ENCODE data around the gene KRT80.

KRT80 gene

DNA sequence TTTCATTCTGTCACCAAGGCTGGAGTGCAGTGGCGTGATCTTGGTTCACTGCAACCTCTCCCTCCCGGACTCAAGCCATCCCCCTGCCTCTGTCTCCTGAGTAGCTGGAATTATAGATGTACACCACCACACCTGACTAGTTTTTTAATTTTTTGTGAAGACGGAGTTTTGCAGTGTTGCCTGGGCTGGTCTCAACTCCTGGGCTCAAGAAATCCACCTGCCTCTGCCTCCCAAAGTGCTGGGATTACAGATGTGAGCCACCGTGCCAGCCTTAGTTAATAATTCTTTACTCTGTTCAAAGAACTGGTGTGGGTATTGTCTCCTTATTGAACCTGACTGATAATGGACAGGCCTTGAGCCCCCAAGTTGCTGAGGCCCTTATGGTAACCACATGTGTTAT lies 30.9 kb upstream of the KRT80 start:
- TF ChIP-seq, protein P1, sequence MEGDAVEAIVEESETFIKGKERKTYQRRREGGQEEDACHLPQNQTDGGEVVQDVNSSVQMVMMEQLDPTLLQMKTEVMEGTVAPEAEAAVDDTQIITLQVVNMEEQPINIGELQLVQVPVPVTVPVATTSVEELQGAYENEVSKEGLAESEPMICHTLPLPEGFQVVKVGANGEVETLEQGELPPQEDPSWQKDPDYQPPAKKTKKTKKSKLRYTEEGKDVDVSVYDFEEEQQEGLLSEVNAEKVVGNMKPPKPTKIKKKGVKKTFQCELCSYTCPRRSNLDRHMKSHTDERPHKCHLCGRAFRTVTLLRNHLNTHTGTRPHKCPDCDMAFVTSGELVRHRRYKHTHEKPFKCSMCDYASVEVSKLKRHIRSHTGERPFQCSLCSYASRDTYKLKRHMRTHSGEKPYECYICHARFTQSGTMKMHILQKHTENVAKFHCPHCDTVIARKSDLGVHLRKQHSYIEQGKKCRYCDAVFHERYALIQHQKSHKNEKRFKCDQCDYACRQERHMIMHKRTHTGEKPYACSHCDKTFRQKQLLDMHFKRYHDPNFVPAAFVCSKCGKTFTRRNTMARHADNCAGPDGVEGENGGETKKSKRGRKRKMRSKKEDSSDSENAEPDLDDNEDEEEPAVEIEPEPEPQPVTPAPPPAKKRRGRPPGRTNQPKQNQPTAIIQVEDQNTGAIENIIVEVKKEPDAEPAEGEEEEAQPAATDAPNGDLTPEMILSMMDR (conservative IDR thresholded peaks at IDR 0.05; ENCODE audit: control insufficient read depth, insufficient read depth, low read depth, low read length): no peak
- no peak overlapping the region for H3K4me3 ChIP-seq (ENCODE audit: control insufficient read depth, low read depth, low read length)
- DNase-seq (ENCODE audit: low read depth): no peak

DNA sequence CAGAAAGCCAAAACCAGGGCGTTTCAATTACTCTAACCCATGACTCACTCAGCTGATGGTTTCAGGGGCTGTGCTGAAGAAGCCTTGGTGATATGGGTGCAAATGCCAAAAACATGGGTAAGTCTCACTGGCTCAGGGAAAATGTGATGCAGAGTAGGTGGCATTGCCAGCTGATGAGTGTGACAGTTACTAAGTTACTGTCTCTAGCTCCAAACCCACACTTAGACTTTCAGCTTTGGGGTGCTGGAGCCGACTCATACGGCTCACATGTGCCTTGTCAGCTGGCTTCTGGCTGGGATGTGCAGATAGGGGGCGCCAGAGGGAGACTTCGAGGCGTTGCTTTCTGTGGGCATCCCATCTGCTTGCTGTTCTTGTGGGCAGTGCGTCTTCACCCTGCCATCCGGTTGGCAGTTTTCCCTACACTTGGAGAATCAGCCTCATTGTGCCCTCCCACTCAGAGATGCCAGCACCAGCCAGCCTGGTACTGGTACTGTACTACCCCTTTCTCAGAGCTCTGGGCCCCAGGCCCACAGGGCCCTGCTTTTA lies 30.2 kb upstream of the KRT80 start:
- DNase-seq (ENCODE audit: low read depth): peak; percentile 44
- TF ChIP-seq, protein P1 (conservative IDR thresholded peaks at IDR 0.05; ENCODE audit: control insufficient read depth, insufficient read depth, low read depth, low read length): peak; percentile 59
- no peak overlapping the region for H3K4me3 ChIP-seq (ENCODE audit: control insufficient read depth, low read depth, low read length)

DNA sequence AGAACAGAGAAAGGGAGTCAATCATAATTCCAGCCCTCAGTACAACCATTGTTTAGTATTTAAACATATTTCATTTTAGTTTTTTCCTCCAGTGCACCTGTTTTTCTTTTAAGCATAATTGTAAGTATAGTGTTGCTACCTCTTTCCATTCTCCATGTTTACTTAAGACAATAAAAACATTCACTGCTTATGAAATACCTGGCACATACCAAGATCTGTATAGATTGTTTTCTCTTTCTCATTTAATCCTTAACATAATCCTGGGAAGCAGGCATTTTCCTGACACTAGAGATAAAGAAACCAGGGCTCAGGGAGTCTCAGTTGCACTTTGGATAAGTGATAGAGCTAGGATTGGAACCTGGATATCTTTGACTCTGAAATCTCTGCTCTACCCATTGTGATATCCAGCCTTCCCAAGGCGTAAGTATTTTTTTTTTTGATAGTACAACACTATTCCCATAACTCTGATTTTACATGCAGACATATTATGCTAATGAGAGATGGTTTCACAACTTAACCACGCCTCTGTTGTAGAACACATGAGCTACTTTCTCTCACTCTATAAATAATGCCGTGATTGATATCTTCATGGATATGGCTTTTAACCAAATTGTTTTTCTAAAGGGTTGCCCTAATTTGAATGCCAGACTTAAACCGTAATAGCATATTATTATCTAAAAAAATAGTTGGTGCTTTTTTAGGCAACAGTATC lies 29.4 kb upstream of the KRT80 start:
- no peak overlapping the region for H3K4me3 ChIP-seq (ENCODE audit: control insufficient read depth, low read depth, low read length)
- TF ChIP-seq, protein P1 (conservative IDR thresholded peaks at IDR 0.05; ENCODE audit: control insufficient read depth, insufficient read depth, low read depth, low read length): no peak

GRCh38 chr12:52220477-52220876 lies 28.7 kb upstream of the KRT80 start:
- no peak overlapping the region for H3K4me3 ChIP-seq (ENCODE audit: control insufficient read depth, low read depth, low read length)
- TF ChIP-seq, protein P1 (conservative IDR thresholded peaks at IDR 0.05; ENCODE audit: control insufficient read depth, insufficient read depth, low read depth, low read length): no peak
- no peak for DNase-seq (ENCODE audit: low read depth)

More for the DNA sequence above, 29.4 kb upstream of the KRT80 start:
- DNase-seq (ENCODE audit: low read depth): no peak

- no peak overlapping the region for H3K4me3 ChIP-seq (ENCODE audit: control insufficient read depth, low read depth, low read length)
- DNase-seq (ENCODE audit: low read depth): no peak
- TF ChIP-seq, protein P1 (conservative IDR thresholded peaks at IDR 0.05; ENCODE audit: control insufficient read depth, insufficient read depth, low read depth, low read length): no peak
These were observed 26.2 kb upstream of the KRT80 start for GRCh38 chr12:52218001-52218400.

GRCh38 chr12:52217223-52217622 lies 25.4 kb upstream of the KRT80 start:
- no peak overlapping the region for H3K4me3 ChIP-seq (ENCODE audit: control insufficient read depth, low read depth, low read length)
- TF ChIP-seq, protein P1 (conservative IDR thresholded peaks at IDR 0.05; ENCODE audit: control insufficient read depth, insufficient read depth, low read depth, low read length): no peak
- no peak for DNase-seq (ENCODE audit: low read depth)
